KBM-7 (cell line): ENCODE results near the gene FOXO3B.
"Not testable (repeated sequence)": the region's sequence is repeated elsewhere in the genome, so short reads cannot be mapped to it uniquely, and the experiment has no call there.

Source experiments
- DNase-seq: peaks from one replicate; pipeline ENCODE4 v3.0.0-alpha.2; 2015
- in situ Hi-C: fragments of 300-500 bp; cut with MboI; formaldehyde crosslinking; loops from 2 replicates; pipeline ENCODE4 v1.14.3; 2020; ENCODE audit warnings: low sequenced_read_pairs, low pct_unique_long_range_greater_than_20kb, mixed read lengths

Gene FOXO3B

GRCh38 chr17:18666326-18666725, 15.8 kb downstream of the FOXO3B start:
- in situ Hi-C loops, DNase-seq: not testable (repeated sequence)

- in situ Hi-C loops, result not testable (repeated sequence)
- DNase-seq, result peak; percentile 7
Measured at GRCh38 chr17:18661924-18662624, 20.0 kb downstream of the FOXO3B start.

DNA sequence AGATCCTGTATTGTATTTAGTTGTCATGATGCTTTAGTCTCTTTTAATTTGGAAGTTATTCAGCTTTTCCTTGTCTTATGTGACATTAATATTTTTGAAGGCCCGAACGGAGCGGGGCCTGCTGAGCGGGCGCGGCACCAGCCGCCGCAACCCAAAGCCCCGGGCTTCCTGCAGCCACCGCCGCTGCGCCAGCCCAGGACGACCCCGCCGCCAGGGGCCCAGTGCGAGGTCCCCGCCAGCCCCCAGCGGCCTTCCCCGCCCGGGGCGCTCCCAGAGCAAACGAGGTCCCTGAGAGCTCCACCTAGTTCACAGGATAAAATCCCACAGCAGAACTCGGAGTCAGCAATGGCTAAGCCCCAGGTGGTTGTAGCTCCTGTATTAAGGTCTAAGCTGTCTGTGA, 32.0 kb downstream of the FOXO3B start:
- in situ Hi-C loops, DNase-seq: not testable (repeated sequence)

DNA sequence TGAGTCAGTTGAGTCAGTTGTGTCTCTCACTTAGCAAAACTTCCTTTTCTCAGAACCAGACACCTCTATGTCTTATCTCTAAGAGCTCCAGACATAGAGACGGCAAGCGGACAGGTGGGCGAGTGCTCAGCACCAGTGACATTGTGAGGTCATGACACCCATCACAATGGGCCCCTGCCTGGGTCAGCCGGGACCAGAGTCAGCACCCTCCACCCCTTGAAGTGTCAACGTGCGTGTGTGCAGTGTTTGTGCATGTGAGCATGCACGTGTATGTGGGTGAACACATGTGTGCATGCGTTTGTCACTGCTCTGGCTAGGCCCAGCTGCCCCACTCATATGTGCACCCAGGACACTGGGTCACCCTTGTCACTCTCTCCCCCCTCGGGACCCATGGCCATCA, 37.8 kb downstream of the FOXO3B start, which contains the start of gene TBC1D28:
Gene TBC1D28 (minus strand): TSS at position 101 of the 400 bp plus-strand sequence. CDS start 3,039 bp downstream, outside the sequence.
- DNase-seq, in situ Hi-C loops: not testable (repeated sequence)

DNA sequence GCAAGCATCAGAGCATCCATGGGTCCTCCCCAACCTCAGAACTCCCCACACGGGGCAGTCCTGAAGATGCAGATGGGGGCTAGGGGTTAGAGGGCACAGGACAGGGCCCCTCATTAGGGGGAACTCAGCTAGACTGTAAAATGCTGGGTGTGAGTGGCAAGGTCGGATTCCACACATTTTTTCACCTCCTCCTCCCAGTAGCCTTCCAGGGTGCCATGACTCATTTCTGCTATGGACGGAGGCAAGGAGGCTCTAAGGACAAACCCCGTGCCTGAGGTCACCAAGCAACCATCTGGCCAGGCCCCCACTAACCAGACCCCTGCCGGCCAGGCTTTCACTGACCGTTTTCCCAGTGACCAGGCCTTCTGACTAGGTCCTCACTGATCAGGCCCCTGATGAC, 39.0 kb downstream of the FOXO3B start:
- DNase-seq, in situ Hi-C loops: not testable (repeated sequence)

- DNase-seq, in situ Hi-C loops: not testable (repeated sequence)
Measured at GRCh38 chr17:18638357-18638756, 43.8 kb downstream of the FOXO3B start.

GRCh38 chr17:18636237-18636636, 45.9 kb downstream of the FOXO3B start:
- DNase-seq, in situ Hi-C loops: not testable (repeated sequence)

- DNase-seq, in situ Hi-C loops: not testable (repeated sequence)
Measured at GRCh38 chr17:18635773-18636172, 46.3 kb downstream of the FOXO3B start.

DNA sequence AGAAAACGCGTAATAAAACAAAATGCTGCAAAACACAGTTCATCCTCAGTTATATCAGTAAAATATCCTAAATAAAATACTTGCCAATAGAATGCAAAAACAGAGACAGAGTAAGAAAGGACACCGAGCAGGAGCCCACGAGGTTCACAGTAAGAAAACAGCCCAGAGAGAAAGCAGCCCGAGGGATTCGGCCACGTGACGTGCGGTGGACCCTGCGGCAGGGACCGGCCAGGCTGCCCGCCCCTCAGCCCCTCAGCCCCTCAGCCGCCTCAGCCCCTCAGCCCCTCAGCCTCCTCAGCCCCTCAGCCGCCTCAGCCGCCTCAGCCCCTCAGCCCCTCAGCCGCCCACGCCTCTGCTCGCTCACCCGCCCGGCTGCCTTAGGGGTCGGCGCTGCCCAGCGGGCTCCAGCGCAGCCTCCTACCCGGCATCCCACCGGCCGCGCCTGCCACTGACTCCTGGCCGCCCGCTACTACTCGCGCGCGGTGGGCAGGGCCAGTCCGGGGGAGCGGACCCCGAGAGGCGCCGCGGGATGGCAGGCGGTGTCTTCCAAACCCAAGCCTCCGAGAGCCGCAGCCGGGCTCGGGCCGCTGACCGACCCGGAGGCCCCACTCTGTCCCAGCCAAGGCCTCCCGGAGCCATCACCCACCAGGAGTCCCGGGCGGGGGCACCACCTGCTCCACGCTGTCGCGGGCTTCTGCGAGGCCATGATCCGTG, 47.4 kb downstream of the FOXO3B start:
- in situ Hi-C loops, DNase-seq: not testable (repeated sequence)
